ENCODE data around the gene SHC2. TPM values are rescaled to one million over a fixed set of nuclear protein-coding genes. Genes with fewer than 3 reads are reported as not detected.

Gene SHC2
- total RNA-seq, 1 experiment from 2014 or later: 16.6 TPM

- Mint-ChIP-seq H3K4me1 (peaks cover 10 to 16% of the 10 kb centered on the region in 2 experiments), H3K27ac (no peak overlapping the region; a peak in 1 of 7 replicates), H3K27me3 (ENCODE audit: low read depth) (peaks cover 4% of the 10 kb centered on the region), H3K36me3 (ENCODE audit: insufficient read depth in 1 of 3, low read depth in 3 of 3) (peaks cover 0 to 8% (median 4%) of the 10 kb centered on the region in 3 experiments; a peak in 4 of 7 replicates), H3K9me3 (peaks cover 2 to 5% of the 10 kb centered on the region in 2 experiments; a peak in 3 of 5 replicates), H3K4me3 (no peak overlapping the region)
- no peak overlapping the region for H3K56ac ChIP-seq (ENCODE audit: insufficient read length, low read depth, low read length)
- H4K20me1 ChIP-seq (ENCODE audit: control insufficient read depth, insufficient read depth, insufficient read length): no peaks in the 10 kb centered on the region
- no peak overlapping the region for H2AFZ ChIP-seq (ENCODE audit: low read length)
- WGBS (ENCODE audit: extremely low coverage, insufficient read length, low lambda C conversion rate): no CpG with 5 or more reads among the region's 22 CpGs
- no peak overlapping the region for H3K9ac ChIP-seq (ENCODE audit: extremely low read depth, insufficient read length, low read length)
- H3K14ac ChIP-seq (ENCODE audit: insufficient read depth, low read length): no peak overlapping the region
- H3K4me1 ChIP-seq (ENCODE audit: insufficient read depth, low read length): no peaks in the 10 kb centered on the region; the same call in 1 of the 2 replicates
- no peak overlapping the region for H3K27ac ChIP-seq (ENCODE audit: insufficient read length, low read depth, low read length)
- no peak overlapping the region for H2BK15ac ChIP-seq (ENCODE audit: low read depth, low read length)
- peaks cover 2% of the 10 kb centered on the region for H3K23me2 ChIP-seq (ENCODE audit: insufficient read length, low read depth, low read length, poor library complexity, severe bottlenecking)
- no peaks in the 10 kb centered on the region for H3K79me1 ChIP-seq (ENCODE audit: insufficient read depth, low read depth, low read length, poor library complexity, severe bottlenecking)
- no peaks in the 10 kb centered on the region for H3K79me2 ChIP-seq (ENCODE audit: insufficient read depth, low read length)
- no peaks in the 10 kb centered on the region; the same call in 1 of the 2 replicates for H3K27me3 ChIP-seq (ENCODE audit: insufficient read depth, low read length)
- no peak overlapping the region for H2BK12ac ChIP-seq (ENCODE audit: insufficient read length, low read depth, low read length)
- no peak overlapping the region for H2BK20ac ChIP-seq (ENCODE audit: low read depth, low read length, poor library complexity, severe bottlenecking)
- H3K9me3 ChIP-seq (ENCODE audit: control insufficient read depth, low read depth, low read length): no peaks in the 10 kb centered on the region
- no peak overlapping the region for H3K4ac ChIP-seq (ENCODE audit: low read depth, low read length)
- no peak overlapping the region for H2BK120ac ChIP-seq (ENCODE audit: low read depth, low read length, poor library complexity, severe bottlenecking)
- no peak overlapping the region for H3K4me2 ChIP-seq (ENCODE audit: insufficient read depth, insufficient read length, low read length)
- DNase-seq: no peak
- no peak overlapping the region for H2BK5ac ChIP-seq (ENCODE audit: insufficient read length, low read length)
- no peak overlapping the region for H2AK5ac ChIP-seq (ENCODE audit: insufficient read length, low read length)
- no peak for TF ChIP-seq CTCF (conservative IDR thresholded peaks at IDR 0.05)
- H4K8ac ChIP-seq (replicated peaks; ENCODE audit: insufficient read length, low read depth, low read length): no peak overlapping the region
- H3K18ac ChIP-seq (ENCODE audit: insufficient read length, low read depth, low read length): no peak overlapping the region
- no peak overlapping the region for H3T11ph ChIP-seq (ENCODE audit: low read length)
- H4K91ac ChIP-seq (ENCODE audit: insufficient read length, low read depth, low read length): no peak overlapping the region
- no peak overlapping the region for H3K23ac ChIP-seq (ENCODE audit: insufficient read length, low read depth, low read length)
- no peak overlapping the region for H4K5ac ChIP-seq (ENCODE audit: insufficient read length, low read depth, low read length)
Observed at GRCh38 chr19:437041-437440, 23.8 kb downstream of the SHC2 start.
